Measurements from ENCODE around the gene HDAC9.

GRCh38 chr7:18534481-18534880 lies 38.9 kb downstream of the HDAC9 start:
- no peak for TF ChIP-seq POLR2A (IDR thresholded peaks at IDR 0.05; ENCODE audit: low read depth, low read length)
- TF ChIP-seq POLR2AphosphoS5 (IDR thresholded peaks at IDR 0.05; ENCODE audit: low read depth, low read length), result no peak
- TF ChIP-seq TAF1 (IDR thresholded peaks at IDR 0.05; ENCODE audit: borderline replicate concordance, low read depth, low read length), result no peak

Measured in GM12892 (cell line).